Liver (tissue), 9 donors: ENCODE results near the gene ATG5. TPM values are rescaled to one million over a fixed set of nuclear protein-coding genes. Genes with fewer than 3 reads are reported as not detected.

ENCODE experiments used
- DNase-seq: peaks from one replicate; pipeline ENCODE4 v3.0.0-alpha.2; 2017; ENCODE audit warnings: low spot score
- H3K27ac ChIP-seq, 2 donors: one replicate each; pipeline ENCODE4 v1.7.0; 2013; ENCODE audit warnings: inconsistent platforms in 2 of 2, low read length in 2 of 2, control low read depth in 1 of 2, low read depth in 1 of 2, mild to moderate bottlenecking in 1 of 2
- H3K27me3 ChIP-seq, 4 donors: one replicate each; pipeline versions ENCODE4 v1.6.1 to v1.7.0; 2013; ENCODE audit warnings: low read length in 3 of 4, inconsistent platforms in 1 of 4, mild to moderate bottlenecking in 1 of 4, moderate library complexity in 1 of 4; ENCODE audit not compliant: control insufficient read depth in 4 of 4, insufficient read depth in 4 of 4
- H3K36me3 ChIP-seq, 4 donors: one replicate each; pipeline versions ENCODE4 v1.6.1 to v1.7.0; 2013; ENCODE audit warnings: low read length in 3 of 4, mild to moderate bottlenecking in 3 of 4, low read depth in 1 of 4, moderate library complexity in 1 of 4; ENCODE audit not compliant: control insufficient read depth in 4 of 4, insufficient read depth in 3 of 4
- H3K4me1 ChIP-seq, 4 donors: one replicate each; pipeline versions ENCODE4 v1.6.1 to v1.7.0; 2013; ENCODE audit warnings: low read length in 3 of 4, mild to moderate bottlenecking in 3 of 4, moderate library complexity in 1 of 4; ENCODE audit not compliant: control insufficient read depth in 4 of 4, insufficient read depth in 4 of 4
- H3K4me3 ChIP-seq, 3 donors: one replicate each; pipeline versions ENCODE4 v1.6.1 to v1.7.0; 2013; ENCODE audit warnings: low read length in 3 of 3, control low read depth in 1 of 3, low read depth in 1 of 3, mild to moderate bottlenecking in 1 of 3
- H3K9ac ChIP-seq, 2 donors: one replicate each; pipeline ENCODE4 v1.7.0; 2013; ENCODE audit warnings: low read length in 2 of 2, mild to moderate bottlenecking in 2 of 2, moderate library complexity in 2 of 2, control low read depth in 1 of 2, low read depth in 1 of 2
- H3K9me3 ChIP-seq, 4 donors: one replicate each; pipeline versions ENCODE4 v1.6.1 to v1.7.0; 2013; ENCODE audit warnings: low read length in 3 of 4; ENCODE audit not compliant: control insufficient read depth in 4 of 4
- ATF3 ChIP-seq: IDR thresholded peaks from 2 replicates; pipeline ENCODE4 v1.6.1; 2016; ENCODE audit warnings: antibody characterized with exemption
- CTCF ChIP-seq: fragments of 150-350 bp; IDR thresholded peaks from 2 replicates; pipeline ENCODE4 v1.5.1; 2017; ENCODE audit warnings: improper control_type of control experiment, low read depth, low read length; ENCODE audit not compliant: missing input control
- EGR1 ChIP-seq, 2 donors: IDR thresholded peaks; 2 replicates each; pipeline ENCODE4 v1.6.1; 2016 to 2018; ENCODE audit warnings: antibody characterized with exemption in 2 of 2, low read depth in 2 of 2
- FOXA1 ChIP-seq: IDR thresholded peaks from 2 replicates; pipeline ENCODE4 v1.6.1; 2016; ENCODE audit warnings: antibody characterized with exemption
- FOXA2 ChIP-seq: IDR thresholded peaks from 2 replicates; pipeline ENCODE4 v1.6.1; 2016; ENCODE audit warnings: antibody characterized with exemption
- GABPA ChIP-seq, 2 donors: IDR thresholded peaks in 1 of 2; conservative IDR thresholded peaks in 1 of 2; 2 replicates each; pipeline ENCODE4 v1.6.1; 2016; ENCODE audit warnings: antibody characterized with exemption in 2 of 2, mild to moderate bottlenecking in 1 of 2, moderate library complexity in 1 of 2
- HNF4A ChIP-seq, 2 donors: conservative IDR thresholded peaks; 2 replicates each; pipeline ENCODE4 v1.6.1; 2016; ENCODE audit warnings: antibody characterized with exemption in 2 of 2, mild to moderate bottlenecking in 2 of 2
- HNF4G ChIP-seq: IDR thresholded peaks from 2 replicates; pipeline ENCODE4 v1.6.1; 2016; ENCODE audit warnings: antibody characterized with exemption
- JUND ChIP-seq, 2 donors: IDR thresholded peaks; 2 replicates each; pipeline ENCODE4 v1.6.1; 2016; ENCODE audit warnings: antibody characterized with exemption in 2 of 2
- MAX ChIP-seq: IDR thresholded peaks from 2 replicates; pipeline ENCODE4 v1.6.1; 2016; ENCODE audit warnings: antibody characterized with exemption
- NR2F2 ChIP-seq: IDR thresholded peaks from 2 replicates; pipeline ENCODE4 v1.6.1; 2016; ENCODE audit warnings: antibody characterized with exemption
- RAD21 ChIP-seq, 2 donors: IDR thresholded peaks; 2 replicates each; pipeline ENCODE4 v1.6.1; 2016; ENCODE audit warnings: antibody characterized with exemption in 2 of 2, mild to moderate bottlenecking in 2 of 2
- REST ChIP-seq: IDR thresholded peaks from 2 replicates; pipeline ENCODE4 v1.6.1; 2016; ENCODE audit warnings: antibody characterized with exemption, mild to moderate bottlenecking
- RXRA ChIP-seq, 2 donors: IDR thresholded peaks; 2 replicates each; pipeline ENCODE4 v1.6.1; 2017 to 2018; ENCODE audit warnings: antibody characterized with exemption in 2 of 2, mild to moderate bottlenecking in 1 of 2
- SP1 ChIP-seq: IDR thresholded peaks from 2 replicates; pipeline ENCODE4 v1.6.1; 2018; ENCODE audit warnings: antibody characterized with exemption, mild to moderate bottlenecking
- TAF1 ChIP-seq: conservative IDR thresholded peaks from 2 replicates; pipeline ENCODE4 v1.6.1; 2016; ENCODE audit warnings: antibody characterized with exemption, mild to moderate bottlenecking
- YY1 ChIP-seq: IDR thresholded peaks from 2 replicates; pipeline ENCODE4 v1.6.1; 2016; ENCODE audit warnings: antibody characterized with exemption, mild to moderate bottlenecking
- ZBTB33 ChIP-seq: IDR thresholded peaks from 2 replicates; pipeline ENCODE4 v1.6.1; 2016; ENCODE audit warnings: antibody characterized with exemption
- WGBS: extraction: QIAGEN DNeasy Blood & Tissue Kit; methylation state at CpG from one replicate; pipeline ENCODE4 v1.1.7; 2013; 5-methylcytosine and 5-hydroxymethylcytosine counted together
- polyA plus RNA-seq, 2 donors: library from polyadenylated mRNA; stranded (reverse) in 1 of 2; unstranded in 1 of 2; fragments of 200-250 nt in 1 of 2; fragments of >200 nt in 1 of 2; fragmentation: Nextera tagmentation in 1 of 2; extraction: Ambion mirVana in 1 of 2; gene quantifications; one replicate each; pipeline versions ENCODE4 v1.2.1 to v1.2.3, GENCODE V29; 2013 to 2015
- total RNA-seq, 2 donors: library from RNA; depleted of rRNA; stranded (reverse); fragments of >200 nt; gene quantifications; one replicate each; pipeline ENCODE4 v1.2.3, GENCODE V29; 2014
- donor health status: healthy.
- donor health status: healthy.
- donor health status: healthy.
- donor health status: healthy.
- donor health status: healthy.

ATG5 gene
- total and polyA plus RNA-seq, 4 donors = 10.0 to 25.7 (median 19.7) TPM

- H3K27me3 ChIP-seq = no peaks in the 10 kb centered on the region
- no peak for DNase-seq
- peaks cover 0 to 1% (median 0%) of the 10 kb centered on the region in 4 donors for H3K4me1 ChIP-seq
- no peaks in the 10 kb centered on the region for H3K9me3 ChIP-seq
- no peak overlapping the region for H3K9ac ChIP-seq
- H3K4me3 ChIP-seq = no peak overlapping the region
- H3K36me3 ChIP-seq = peaks cover 0 to 17% (median 4%) of the 10 kb centered on the region in 4 donors
- H3K27ac ChIP-seq = no peak overlapping the region
- WGBS = 89% methylated on average over 2 of the region's 2 CpGs
- TF ChIP-seq FOXA2 = no peak
- TF ChIP-seq CTCF = no peak
- TF ChIP-seq JUND (IDR thresholded peaks at IDR 0.05) = no peak
- TF ChIP-seq HNF4A (conservative IDR thresholded peaks at IDR 0.05) = no peak
- no peak for TF ChIP-seq SP1
- TF ChIP-seq RXRA (IDR thresholded peaks at IDR 0.05) = no peak
Observed at GRCh38 chr6:106204961-106205360, 120.6 kb downstream of the ATG5 start.

- Histone ChIP-seq H3K9me3 (no peaks in the 10 kb centered on the region), H3K4me1 (no peaks in the 10 kb centered on the region), H3K4me3 (no peak overlapping the region), H3K27me3 (no peaks in the 10 kb centered on the region), H3K9ac (no peak overlapping the region), H3K27ac (no peak overlapping the region), H3K36me3 (peaks cover 0 to 24% (median 6%) of the 10 kb centered on the region in 4 donors)
- no peak for DNase-seq
- 97% methylated on average over 1 of the region's 1 CpG for WGBS
- TF ChIP-seq ATF3 = no peak
- TF ChIP-seq NR2F2 = no peak
- TF ChIP-seq GABPA (IDR thresholded peaks at IDR 0.05 in 1 of 2, conservative IDR thresholded peaks at IDR 0.05 in 1 of 2) = no peak
- no peak for TF ChIP-seq FOXA2
- TF ChIP-seq RAD21 (IDR thresholded peaks at IDR 0.05) = no peak
- no peak for TF ChIP-seq RXRA (IDR thresholded peaks at IDR 0.05)
- no peak for TF ChIP-seq CTCF
- no peak for TF ChIP-seq SP1
- no peak for TF ChIP-seq YY1
- no peak for TF ChIP-seq HNF4G
- TF ChIP-seq JUND (IDR thresholded peaks at IDR 0.05) = no peak
- no peak for TF ChIP-seq EGR1 (IDR thresholded peaks at IDR 0.05; ENCODE audit: low read depth in 2 of 2)
- no peak for TF ChIP-seq TAF1
- TF ChIP-seq HNF4A (conservative IDR thresholded peaks at IDR 0.05) = no peak
- TF ChIP-seq ZBTB33 = no peak
- TF ChIP-seq REST = no peak
- no peak for TF ChIP-seq MAX
- TF ChIP-seq FOXA1 = no peak
Observed at GRCh38 chr6:106199998-106200397, 125.6 kb downstream of the ATG5 start.
